Activated CD8-positive, alpha-beta T cell treated with anti-CD3 and anti-CD28 coated beads, Interleukin-2, amount 10 ng/mL, durations not matched to agents 7 days and 5 days (primary cell): ENCODE results near the gene C4A. TPM values are rescaled to one million over a fixed set of nuclear protein-coding genes. Genes with fewer than 3 reads are reported as not detected.
"Not testable (repeated sequence)": the region's sequence is repeated elsewhere in the genome, so short reads cannot be mapped to it uniquely, and the experiment has no call there.

ENCODE experiments used
- ATAC-seq: fragments of 150-1000 bp; cut with Tn5 transposase; one replicate; pipeline ENCODE4 v1.10.0; 2021; ENCODE audit warnings: moderate library complexity
- CTCF ChIA-PET: fragments of 350-600 bp; sonication (Branson Sonifier 250); formaldehyde crosslinking; loops from one replicate; lab custom pipeline; 2021; ENCODE audit warnings: antibody characterized with exemption; lab: Charles Lee
- POLR2A ChIA-PET: fragments of 350-600 bp; sonication (Branson Sonifier 250); formaldehyde crosslinking; loops from one replicate; lab custom pipeline; 2021; ENCODE audit warnings: antibody characterized with exemption; lab: Charles Lee
- DNase-seq: peaks from one replicate; pipeline ENCODE4 v3.0.0-alpha.2; 2020
- H3K27ac Mint-ChIP-seq: one replicate; pipeline ENCODE4 v1.8.0; 2021; ENCODE audit warnings: mild to moderate bottlenecking, mixed read lengths
- H3K27me3 Mint-ChIP-seq: one replicate; pipeline ENCODE4 v1.8.0; 2021; ENCODE audit warnings: low read depth, mixed read lengths
- H3K36me3 Mint-ChIP-seq: one replicate; pipeline ENCODE4 v1.8.0; 2021; ENCODE audit warnings: low read depth, mixed read lengths
- H3K4me1 Mint-ChIP-seq: one replicate; pipeline ENCODE4 v1.8.0; 2021; ENCODE audit warnings: low read depth, mixed read lengths
- H3K4me3 Mint-ChIP-seq: one replicate; pipeline ENCODE4 v1.8.0; 2021; ENCODE audit warnings: mild to moderate bottlenecking, mixed read lengths
- H3K9me3 Mint-ChIP-seq: one replicate; pipeline ENCODE4 v1.8.0; 2022; ENCODE audit warnings: mixed read lengths; ENCODE audit not compliant: insufficient read depth
- total RNA-seq, 2 experiments: library from RNA; stranded (reverse); gene quantifications; one replicate each; pipeline ENCODE4 v1.2.3, GENCODE V29; 2021

Gene C4A
- 1 to 10 TPM; 3.6 to 5.1 TPM for total RNA-seq

DNA sequence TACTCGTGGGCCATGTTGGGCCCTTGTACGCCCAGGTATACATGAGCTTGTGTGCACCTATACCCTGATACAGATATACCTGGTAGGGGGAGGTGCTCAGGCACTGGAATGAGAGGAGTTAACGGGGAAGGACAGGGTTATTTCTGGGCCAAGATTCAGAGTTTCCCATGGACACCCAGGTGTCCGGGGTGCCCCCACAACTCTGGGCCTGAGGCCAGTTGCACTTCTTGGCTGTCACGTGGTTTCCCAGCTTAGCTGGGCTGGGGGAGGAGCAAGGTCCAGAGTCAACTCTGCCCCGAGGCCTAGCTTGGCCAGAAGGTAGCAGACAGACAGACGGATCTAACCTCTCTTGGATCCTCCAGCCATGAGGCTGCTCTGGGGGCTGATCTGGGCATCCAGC is at the start of gene C4A:
TSS of gene C4A (plus strand) at position 314 of the 400 bp plus-strand sequence. CDS start at position 365, 51 bp downstream.
- POLR2A ChIA-PET, DNase-seq, H3K27me3 Mint-ChIP-seq, ATAC-seq, H3K27ac Mint-ChIP-seq, H3K4me3 Mint-ChIP-seq, CTCF ChIA-PET, H3K36me3 Mint-ChIP-seq, H3K9me3 Mint-ChIP-seq: not testable (repeated sequence)
- H3K4me1 Mint-ChIP-seq: peaks cover 16% of the 10 kb centered on the region

GRCh38 chr6:31932137-31932536 is 49.7 kb upstream of the C4A start:
- H3K27me3 Mint-ChIP-seq, POLR2A ChIA-PET, H3K4me1 Mint-ChIP-seq, CTCF ChIA-PET, H3K9me3 Mint-ChIP-seq, DNase-seq, H3K27ac Mint-ChIP-seq, H3K36me3 Mint-ChIP-seq, ATAC-seq, H3K4me3 Mint-ChIP-seq: not testable (repeated sequence)

GRCh38 chr6:31933537-31933936 is 48.3 kb upstream of the C4A start:
- Mint-ChIP-seq H3K9me3 (no peaks in the 10 kb centered on the region), H3K36me3 (no peaks in the 10 kb centered on the region), H3K27ac (no peak overlapping the region), H3K4me1 (no peaks in the 10 kb centered on the region), H3K4me3 (no peak overlapping the region), H3K27me3 (no peaks in the 10 kb centered on the region)
- no peak for DNase-seq
- ChIA-PET POLR2A (no interaction called here), CTCF (no interaction called here)
- ATAC-seq: no peak

DNA sequence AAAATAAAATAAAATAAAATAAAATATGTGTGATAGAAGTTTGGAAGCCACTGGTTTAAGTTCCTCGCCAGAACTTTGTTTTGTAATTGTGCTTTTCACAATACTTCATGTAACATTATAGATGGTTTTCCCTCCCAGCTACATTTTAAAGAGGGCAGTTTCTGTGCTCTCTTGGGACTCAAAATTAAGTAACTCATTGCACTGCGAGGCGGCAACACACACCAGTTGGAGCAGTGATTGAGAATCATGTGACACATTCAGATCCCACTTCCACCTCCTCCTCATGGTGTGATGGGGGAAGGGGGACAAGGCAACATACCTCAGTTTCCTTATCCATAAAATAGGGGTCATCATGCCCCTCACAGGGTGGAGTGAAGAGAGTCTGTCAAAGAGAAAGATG is 46.8 kb upstream of the C4A start:
- Mint-ChIP-seq H3K4me3 (no peak overlapping the region), H3K36me3 (no peaks in the 10 kb centered on the region), H3K4me1 (no peaks in the 10 kb centered on the region), H3K27ac (no peak overlapping the region), H3K27me3 (no peaks in the 10 kb centered on the region), H3K9me3 (no peaks in the 10 kb centered on the region)
- ChIA-PET POLR2A (no interaction called here), CTCF (no interaction called here)
- DNase-seq (no peak), ATAC-seq (no peak)

- no peak for ATAC-seq
- no peak overlapping the region for H3K4me3 Mint-ChIP-seq
- no peak overlapping the region for H3K27ac Mint-ChIP-seq
- POLR2A ChIA-PET: no interaction called here
- no peak for DNase-seq
- no peaks in the 10 kb centered on the region for H3K4me1 Mint-ChIP-seq
- CTCF ChIA-PET: no interaction called here
- H3K27me3 Mint-ChIP-seq: peaks cover 4% of the 10 kb centered on the region
- no peaks in the 10 kb centered on the region for H3K9me3 Mint-ChIP-seq
- no peaks in the 10 kb centered on the region for H3K36me3 Mint-ChIP-seq
Observed at GRCh38 chr6:31935823-31936222, 46.0 kb upstream of the C4A start.

DNA sequence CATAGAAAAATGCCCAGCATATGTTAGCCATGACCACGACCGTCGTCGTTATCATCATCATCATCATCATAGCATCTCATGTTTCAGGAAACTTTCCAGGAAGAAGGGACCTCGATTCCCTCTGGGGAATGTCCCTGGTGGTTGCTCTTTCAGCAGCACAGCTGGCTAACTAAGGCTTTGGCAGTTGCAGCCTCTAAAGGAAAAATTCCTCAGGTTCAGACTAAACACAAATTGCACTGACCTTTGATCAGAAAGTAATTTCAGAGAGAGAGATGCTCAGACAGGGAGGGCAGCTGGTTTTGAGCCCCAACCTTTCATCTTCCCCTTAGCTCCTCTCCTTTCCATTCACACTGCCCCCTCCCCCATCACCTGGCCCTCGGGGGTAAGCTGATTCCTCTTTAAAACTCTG is 41.6 kb upstream of the C4A start:
- no peak overlapping the region for H3K27ac Mint-ChIP-seq
- DNase-seq (no peak), ATAC-seq (no peak)
- H3K4me3 Mint-ChIP-seq: no peak overlapping the region
- H3K27me3 Mint-ChIP-seq: peaks cover 9% of the 10 kb centered on the region
- peaks cover 2% of the 10 kb centered on the region for H3K4me1 Mint-ChIP-seq
- H3K9me3 Mint-ChIP-seq: no peaks in the 10 kb centered on the region
- CTCF ChIA-PET: interaction anchor here (0.8 to 1.8 kb wide), 4 partner anchors 10 to 263 kb away, joined by 3 to 8 read pairs (median 4); partner anchors contain the start of genes NELFE and SKIC2
- POLR2A ChIA-PET: interaction anchor here (1.4 to 1.6 kb wide), 2 partner anchors 17 to 19 kb away, joined by 3 to 4 read pairs; partner anchors contain the start of gene SKIC2
- no peaks in the 10 kb centered on the region for H3K36me3 Mint-ChIP-seq

DNA sequence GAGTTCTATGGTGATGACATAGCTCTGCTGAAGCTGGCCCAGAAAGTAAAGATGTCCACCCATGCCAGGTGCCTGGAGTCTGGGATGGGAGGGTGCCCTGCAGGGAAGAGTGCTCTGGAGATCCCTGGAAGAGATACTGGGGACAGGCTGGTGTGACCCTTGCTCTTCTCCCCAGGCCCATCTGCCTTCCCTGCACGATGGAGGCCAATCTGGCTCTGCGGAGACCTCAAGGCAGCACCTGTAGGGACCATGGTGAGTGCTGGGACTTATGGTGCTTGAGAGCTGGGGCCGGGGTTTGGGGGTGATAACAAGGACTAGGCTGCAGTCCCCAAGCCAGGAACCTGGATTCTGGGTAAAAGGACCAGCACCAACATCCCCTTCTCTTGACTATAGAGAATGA is 38.1 kb upstream of the C4A start:
- ATAC-seq (no peak), DNase-seq (no peak)
- Mint-ChIP-seq H3K27me3 (peaks cover 9% of the 10 kb centered on the region), H3K9me3 (no peaks in the 10 kb centered on the region), H3K4me3 (no peak overlapping the region), H3K4me1 (peaks cover 8% of the 10 kb centered on the region), H3K27ac (no peak overlapping the region), H3K36me3 (no peaks in the 10 kb centered on the region)
- ChIA-PET POLR2A (interaction anchor here (0.7 kb wide), 1 partner anchor 8 kb away, joined by 3 read pairs; no protein-coding TSS in a partner anchor), CTCF (interaction anchor here (0.8 kb wide), 1 partner anchor 19 kb away, joined by 3 read pairs; no protein-coding TSS in a partner anchor)

DNA sequence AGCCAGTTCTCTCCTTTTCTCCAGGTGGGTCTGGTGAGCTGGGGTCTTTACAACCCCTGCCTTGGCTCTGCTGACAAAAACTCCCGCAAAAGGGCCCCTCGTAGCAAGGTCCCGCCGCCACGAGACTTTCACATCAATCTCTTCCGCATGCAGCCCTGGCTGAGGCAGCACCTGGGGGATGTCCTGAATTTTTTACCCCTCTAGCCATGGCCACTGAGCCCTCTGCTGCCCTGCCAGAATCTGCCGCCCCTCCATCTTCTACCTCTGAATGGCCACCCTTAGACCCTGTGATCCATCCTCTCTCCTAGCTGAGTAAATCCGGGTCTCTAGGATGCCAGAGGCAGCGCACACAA is 36.7 kb upstream of the C4A start:
- peaks cover 9% of the 10 kb centered on the region for H3K27me3 Mint-ChIP-seq
- ATAC-seq (no peak), DNase-seq (no peak)
- H3K36me3 Mint-ChIP-seq: no peaks in the 10 kb centered on the region
- H3K9me3 Mint-ChIP-seq: no peaks in the 10 kb centered on the region
- peaks cover 8% of the 10 kb centered on the region for H3K4me1 Mint-ChIP-seq
- ChIA-PET POLR2A (interaction anchor here (0.8 kb wide), 1 partner anchor 545 kb away, joined by 3 read pairs; no protein-coding TSS in a partner anchor), CTCF (interaction anchor here (0.7 kb wide), 1 partner anchor 82 kb away, joined by 4 read pairs; the partner anchor contains the start of gene NEU1)
- H3K27ac Mint-ChIP-seq: no peak overlapping the region
- no peak overlapping the region for H3K4me3 Mint-ChIP-seq

DNA sequence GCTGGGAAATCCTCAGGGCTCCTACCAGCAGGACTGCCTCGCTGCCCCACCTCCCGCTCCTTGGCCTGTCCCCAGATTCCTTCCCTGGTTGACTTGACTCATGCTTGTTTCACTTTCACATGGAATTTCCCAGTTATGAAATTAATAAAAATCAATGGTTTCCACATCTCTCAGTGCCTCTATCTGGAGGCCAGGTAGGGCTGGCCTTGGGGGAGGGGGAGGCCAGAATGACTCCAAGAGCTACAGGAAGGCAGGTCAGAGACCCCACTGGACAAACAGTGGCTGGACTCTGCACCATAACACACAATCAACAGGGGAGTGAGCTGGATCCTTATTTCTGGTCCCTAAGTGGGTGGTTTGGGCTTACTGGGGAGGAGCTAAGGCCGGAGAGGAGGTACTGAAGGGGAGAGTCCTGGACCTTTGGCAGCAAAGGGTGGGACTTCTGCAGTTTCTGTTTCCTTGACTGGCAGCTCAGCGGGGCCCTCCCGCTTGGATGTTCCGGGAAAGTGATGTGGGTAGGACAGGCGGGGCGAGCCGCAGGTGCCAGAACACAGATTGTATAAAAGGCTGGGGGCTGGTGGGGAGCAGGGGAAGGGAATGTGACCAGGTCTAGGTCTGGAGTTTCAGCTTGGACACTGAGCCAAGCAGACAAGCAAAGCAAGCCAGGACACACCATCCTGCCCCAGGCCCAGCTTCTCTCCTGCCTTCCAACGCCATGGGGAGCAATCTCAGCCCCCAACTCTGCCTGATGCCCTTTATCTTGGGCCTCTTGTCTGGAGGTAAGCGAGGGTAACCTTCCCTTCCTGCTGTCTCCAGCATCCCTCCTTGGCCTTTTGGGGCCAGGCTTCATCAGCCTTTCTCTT is 36.1 kb upstream of the C4A start, which contains the start of gene CFB:
TSS of gene CFB (plus strand) at position 589 of the 863 bp plus-strand sequence. CDS start at position 716, 127 bp downstream.
- H3K36me3 Mint-ChIP-seq: no peaks in the 10 kb centered on the region
- CTCF ChIA-PET: interaction anchor here (0.7 kb wide), 1 partner anchor 83 kb away, joined by 4 read pairs; the partner anchor contains the start of gene NEU1
- H3K4me3 Mint-ChIP-seq: no peak within 1 kb of the TSS
- peaks cover 8% of the 10 kb centered on the region for H3K4me1 Mint-ChIP-seq
- no peak within 1 kb of the TSS for H3K27ac Mint-ChIP-seq
- POLR2A ChIA-PET: interaction anchor here (0.6 to 0.8 kb wide), 2 partner anchors 137 to 546 kb away, joined by 3 to 4 read pairs; no protein-coding TSS in a partner anchor
- ATAC-seq (peak; percentile 29), DNase-seq (no peak)
- no peaks in the 10 kb centered on the region for H3K9me3 Mint-ChIP-seq
- H3K27me3 Mint-ChIP-seq: peaks cover 5% of the 10 kb centered on the region

GRCh38 chr6:31946370-31946885 is 35.4 kb upstream of the C4A start:
- ATAC-seq (peak; percentile 25), DNase-seq (no peak)
- Mint-ChIP-seq H3K9me3 (no peaks in the 10 kb centered on the region), H3K4me1 (peaks cover 8% of the 10 kb centered on the region), H3K4me3 (no peak overlapping the region), H3K27ac (no peak overlapping the region), H3K27me3 (peaks cover 5% of the 10 kb centered on the region), H3K36me3 (no peaks in the 10 kb centered on the region)
- ChIA-PET POLR2A (interaction anchor here (0.6 kb wide), 1 partner anchor 137 kb away, joined by 4 read pairs; no protein-coding TSS in a partner anchor), CTCF (no interaction called here)

- DNase-seq (no peak), ATAC-seq (no peak)
- Mint-ChIP-seq H3K4me1 (peaks cover 8% of the 10 kb centered on the region), H3K9me3 (no peaks in the 10 kb centered on the region), H3K4me3 (no peak overlapping the region), H3K27me3 (peaks cover 5% of the 10 kb centered on the region), H3K36me3 (no peaks in the 10 kb centered on the region), H3K27ac (no peak overlapping the region)
- ChIA-PET CTCF (no interaction called here), POLR2A (no interaction called here)
Observed at GRCh38 chr6:31947070-31947675, 34.7 kb upstream of the C4A start.
